Activated naive CD4-positive, alpha-beta T cell treated with anti-CD3 and anti-CD28 coated beads, Interleukin-2, amount 10 ng/mL, durations not matched to agents 5 hours and 36 hours (primary cell): ENCODE results near the gene APBB1IP. TPM values are rescaled to one million over a fixed set of nuclear protein-coding genes. Genes with fewer than 3 reads are reported as not detected.

ENCODE experiments used
- total RNA-seq, 2 experiments: library from RNA; stranded (reverse); gene quantifications; one replicate each; pipeline ENCODE4 v1.2.3, GENCODE V29; 2021

The APBB1IP gene, protein sequence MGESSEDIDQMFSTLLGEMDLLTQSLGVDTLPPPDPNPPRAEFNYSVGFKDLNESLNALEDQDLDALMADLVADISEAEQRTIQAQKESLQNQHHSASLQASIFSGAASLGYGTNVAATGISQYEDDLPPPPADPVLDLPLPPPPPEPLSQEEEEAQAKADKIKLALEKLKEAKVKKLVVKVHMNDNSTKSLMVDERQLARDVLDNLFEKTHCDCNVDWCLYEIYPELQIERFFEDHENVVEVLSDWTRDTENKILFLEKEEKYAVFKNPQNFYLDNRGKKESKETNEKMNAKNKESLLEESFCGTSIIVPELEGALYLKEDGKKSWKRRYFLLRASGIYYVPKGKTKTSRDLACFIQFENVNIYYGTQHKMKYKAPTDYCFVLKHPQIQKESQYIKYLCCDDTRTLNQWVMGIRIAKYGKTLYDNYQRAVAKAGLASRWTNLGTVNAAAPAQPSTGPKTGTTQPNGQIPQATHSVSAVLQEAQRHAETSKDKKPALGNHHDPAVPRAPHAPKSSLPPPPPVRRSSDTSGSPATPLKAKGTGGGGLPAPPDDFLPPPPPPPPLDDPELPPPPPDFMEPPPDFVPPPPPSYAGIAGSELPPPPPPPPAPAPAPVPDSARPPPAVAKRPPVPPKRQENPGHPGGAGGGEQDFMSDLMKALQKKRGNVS
- 10 to 100 TPM; 74.4 to 74.9 TPM for total RNA-seq

DNA sequence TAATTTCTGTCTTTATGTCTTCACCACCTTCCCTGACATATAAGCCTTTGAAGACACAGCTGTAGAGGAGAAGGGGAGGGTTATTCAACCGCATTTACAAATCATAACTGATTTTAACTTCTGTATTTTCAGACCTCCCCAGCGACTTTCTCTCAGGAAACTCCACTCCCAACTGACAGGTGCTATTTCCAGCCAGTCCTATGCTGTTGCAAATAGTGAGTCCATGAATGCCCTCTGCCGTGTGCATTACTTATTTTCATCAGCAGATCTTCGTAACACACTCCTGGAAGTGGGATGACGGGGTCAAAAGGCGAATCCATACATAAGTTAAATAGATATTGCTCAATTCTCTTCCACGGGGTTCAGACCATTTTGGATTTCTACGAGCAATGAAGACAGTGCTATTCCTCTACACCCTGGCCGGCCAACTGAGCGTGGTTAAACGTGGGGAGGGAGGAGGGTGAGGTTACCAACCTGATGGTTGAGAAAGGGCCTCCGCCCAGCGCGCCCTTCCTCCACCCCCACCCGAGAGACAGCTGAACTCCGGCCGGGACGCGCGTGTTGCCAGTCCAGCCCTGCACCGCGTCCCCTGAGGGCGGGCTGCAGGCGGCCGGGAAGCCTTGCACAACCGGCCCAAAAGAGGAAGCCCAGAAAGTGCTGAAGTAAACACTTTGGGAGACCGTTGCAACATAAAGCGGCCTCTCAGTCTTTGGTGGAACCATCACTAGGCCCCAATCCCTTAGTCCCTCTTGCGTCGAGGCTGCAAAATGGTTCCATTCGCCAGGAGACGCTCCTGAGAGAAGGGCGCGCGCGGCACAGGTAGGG is at the start of gene APBB1IP:
APBB1IP (plus strand) TSS at position 705 of the 825 bp plus-strand sequence. CDS start 53,986 bp downstream, outside the sequence.

Other genes starting within 250 kb of the APBB1IP start
- not detected for gene GAD2, start 221.6 kb upstream of the APBB1IP start, total RNA-seq